ENCODE data around the gene KRT20. TPM values are rescaled to one million over a fixed set of nuclear protein-coding genes. Genes with fewer than 3 reads are reported as not detected.

The KRT20 gene
- total RNA-seq, 1 donor from 2014 or later, result not detected

DNA sequence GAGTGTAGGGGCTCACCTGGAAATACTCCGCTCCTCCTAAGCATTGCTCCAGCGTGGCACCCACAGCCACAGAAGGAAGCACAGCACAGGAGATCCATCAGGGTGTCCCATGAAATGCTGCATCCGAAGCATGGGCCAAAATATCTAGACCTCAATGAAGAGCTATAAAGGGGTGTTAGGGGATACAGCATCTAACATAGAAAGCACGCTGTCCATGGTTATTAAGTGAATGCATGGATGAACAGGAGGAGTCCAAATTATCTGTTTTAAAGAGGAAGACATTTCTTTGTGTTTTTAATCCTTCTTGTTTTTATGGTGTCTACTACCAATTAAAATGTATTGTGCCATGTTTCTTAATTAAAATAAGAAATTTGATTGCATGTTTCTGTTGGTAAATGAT lies 21.6 kb upstream of the KRT20 start:
- no peak for DNase-seq (ENCODE audit: extremely low spot score, unreplicated experiment)
- Mint-ChIP-seq H3K9me3 (ENCODE audit: unreplicated experiment) (no peaks in the 10 kb centered on the region), H3K4me3 (ENCODE audit: unreplicated experiment) (no peak overlapping the region), H3K36me3 (ENCODE audit: unreplicated experiment) (no peaks in the 10 kb centered on the region), H3K27ac (ENCODE audit: unreplicated experiment) (no peak overlapping the region), H3K27me3 (ENCODE audit: unreplicated experiment) (no peaks in the 10 kb centered on the region), H3K4me1 (ENCODE audit: unreplicated experiment) (peaks cover 43% of the 10 kb centered on the region)
- TF ChIP-seq, protein P1, sequence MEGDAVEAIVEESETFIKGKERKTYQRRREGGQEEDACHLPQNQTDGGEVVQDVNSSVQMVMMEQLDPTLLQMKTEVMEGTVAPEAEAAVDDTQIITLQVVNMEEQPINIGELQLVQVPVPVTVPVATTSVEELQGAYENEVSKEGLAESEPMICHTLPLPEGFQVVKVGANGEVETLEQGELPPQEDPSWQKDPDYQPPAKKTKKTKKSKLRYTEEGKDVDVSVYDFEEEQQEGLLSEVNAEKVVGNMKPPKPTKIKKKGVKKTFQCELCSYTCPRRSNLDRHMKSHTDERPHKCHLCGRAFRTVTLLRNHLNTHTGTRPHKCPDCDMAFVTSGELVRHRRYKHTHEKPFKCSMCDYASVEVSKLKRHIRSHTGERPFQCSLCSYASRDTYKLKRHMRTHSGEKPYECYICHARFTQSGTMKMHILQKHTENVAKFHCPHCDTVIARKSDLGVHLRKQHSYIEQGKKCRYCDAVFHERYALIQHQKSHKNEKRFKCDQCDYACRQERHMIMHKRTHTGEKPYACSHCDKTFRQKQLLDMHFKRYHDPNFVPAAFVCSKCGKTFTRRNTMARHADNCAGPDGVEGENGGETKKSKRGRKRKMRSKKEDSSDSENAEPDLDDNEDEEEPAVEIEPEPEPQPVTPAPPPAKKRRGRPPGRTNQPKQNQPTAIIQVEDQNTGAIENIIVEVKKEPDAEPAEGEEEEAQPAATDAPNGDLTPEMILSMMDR (IDR thresholded peaks at IDR 0.05), result no peak

DNA sequence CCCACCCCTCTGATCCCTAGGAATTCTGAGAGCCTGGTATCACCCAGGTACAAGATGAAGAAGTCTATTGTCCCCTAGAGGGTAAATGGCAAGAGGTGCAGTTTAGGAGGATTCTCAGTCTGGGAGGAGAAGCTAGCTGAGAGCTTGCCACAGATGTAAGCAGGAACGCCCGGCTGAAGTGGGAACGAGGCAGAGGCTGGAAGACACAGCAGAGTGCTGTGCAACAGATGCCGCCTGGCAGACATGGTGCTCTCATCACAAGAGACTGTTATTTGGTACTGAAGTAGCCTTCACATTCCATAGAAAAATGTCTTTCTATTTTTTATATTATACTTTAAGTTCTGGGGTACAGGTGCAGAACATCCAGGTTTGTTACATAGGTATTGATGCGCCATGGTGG lies 20.3 kb upstream of the KRT20 start:
- peaks cover 34% of the 10 kb centered on the region for H3K4me1 Mint-ChIP-seq (ENCODE audit: unreplicated experiment)
- no peaks in the 10 kb centered on the region for H3K9me3 Mint-ChIP-seq (ENCODE audit: unreplicated experiment)
- no peaks in the 10 kb centered on the region for H3K36me3 Mint-ChIP-seq (ENCODE audit: unreplicated experiment)
- no peak for DNase-seq (ENCODE audit: extremely low spot score, unreplicated experiment)
- TF ChIP-seq, protein P1 (IDR thresholded peaks at IDR 0.05), result no peak
- H3K4me3 Mint-ChIP-seq (ENCODE audit: unreplicated experiment), result no peak overlapping the region
- H3K27ac Mint-ChIP-seq (ENCODE audit: unreplicated experiment), result no peak overlapping the region
- H3K27me3 Mint-ChIP-seq (ENCODE audit: unreplicated experiment), result no peaks in the 10 kb centered on the region

DNA sequence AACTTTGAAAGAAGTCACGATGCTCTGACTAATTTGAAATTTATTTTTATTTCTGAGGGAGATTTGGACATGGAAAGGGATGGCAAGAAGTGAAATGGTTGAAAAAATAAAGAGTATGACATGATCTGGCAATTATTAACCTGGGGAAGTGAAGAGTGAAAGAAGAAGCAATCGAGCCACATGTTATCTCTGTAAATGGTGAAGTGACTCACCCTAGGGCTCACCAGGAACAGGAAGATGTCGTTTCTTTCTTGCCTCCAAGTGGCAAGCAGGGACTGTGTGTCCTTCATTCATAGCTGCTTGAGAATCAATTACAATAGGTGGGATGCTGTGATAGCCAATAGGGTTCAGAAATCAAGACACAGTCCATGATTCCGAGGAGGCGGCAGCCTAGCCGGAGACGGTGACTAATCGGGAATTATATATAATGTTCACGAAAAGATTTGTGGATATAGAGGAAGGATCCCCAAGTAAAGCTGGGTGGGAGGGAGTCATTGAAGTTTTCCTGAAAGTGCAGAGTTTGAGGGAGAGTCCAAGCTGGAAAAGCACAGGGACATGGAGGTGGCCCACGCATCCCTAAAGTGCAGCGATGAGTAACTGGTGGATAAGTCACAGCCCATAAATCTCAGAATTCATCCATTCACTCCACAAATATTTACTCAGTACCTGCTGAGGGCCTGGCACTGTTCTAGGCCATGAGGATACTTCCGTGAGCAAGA lies 18.2 kb upstream of the KRT20 start:
- H3K4me1 Mint-ChIP-seq (ENCODE audit: unreplicated experiment), result peaks cover 19% of the 10 kb centered on the region
- no peak for DNase-seq (ENCODE audit: extremely low spot score, unreplicated experiment)
- H3K27me3 Mint-ChIP-seq (ENCODE audit: unreplicated experiment), result peaks cover 2% of the 10 kb centered on the region
- peak overlapping the region; percentile 8 for H3K4me3 Mint-ChIP-seq (ENCODE audit: unreplicated experiment)
- TF ChIP-seq, protein P1 (IDR thresholded peaks at IDR 0.05), result no peak
- no peaks in the 10 kb centered on the region for H3K9me3 Mint-ChIP-seq (ENCODE audit: unreplicated experiment)
- no peaks in the 10 kb centered on the region for H3K36me3 Mint-ChIP-seq (ENCODE audit: unreplicated experiment)
- peak overlapping the region; percentile 1 for H3K27ac Mint-ChIP-seq (ENCODE audit: unreplicated experiment)

DNA sequence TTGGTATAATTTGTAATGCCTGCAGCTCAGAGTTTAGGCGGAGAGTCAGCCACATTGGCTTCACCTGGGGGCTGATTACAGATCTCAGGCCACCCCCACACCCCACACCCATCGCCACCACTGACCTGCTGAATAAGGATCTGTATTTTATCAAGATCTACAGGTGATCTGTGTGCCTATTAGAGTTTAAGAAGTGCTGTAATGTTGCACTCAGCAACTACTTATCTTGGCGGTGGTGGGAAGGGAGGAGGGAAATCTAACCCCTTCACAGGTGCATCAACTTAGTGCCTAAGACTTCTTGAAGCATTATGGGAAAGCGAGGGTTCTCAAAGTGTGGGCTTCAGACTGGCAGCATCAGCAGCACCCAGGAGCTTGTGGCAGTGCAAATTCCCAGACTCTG lies 17.5 kb upstream of the KRT20 start:
- peaks cover 19% of the 10 kb centered on the region for H3K4me1 Mint-ChIP-seq (ENCODE audit: unreplicated experiment)
- TF ChIP-seq, protein P1 (IDR thresholded peaks at IDR 0.05), result no peak
- H3K9me3 Mint-ChIP-seq (ENCODE audit: unreplicated experiment), result no peaks in the 10 kb centered on the region
- no peak for DNase-seq (ENCODE audit: extremely low spot score, unreplicated experiment)
- no peaks in the 10 kb centered on the region for H3K36me3 Mint-ChIP-seq (ENCODE audit: unreplicated experiment)
- peaks cover 2% of the 10 kb centered on the region for H3K27me3 Mint-ChIP-seq (ENCODE audit: unreplicated experiment)
- no peak overlapping the region for H3K4me3 Mint-ChIP-seq (ENCODE audit: unreplicated experiment)
- no peak overlapping the region for H3K27ac Mint-ChIP-seq (ENCODE audit: unreplicated experiment)

DNA sequence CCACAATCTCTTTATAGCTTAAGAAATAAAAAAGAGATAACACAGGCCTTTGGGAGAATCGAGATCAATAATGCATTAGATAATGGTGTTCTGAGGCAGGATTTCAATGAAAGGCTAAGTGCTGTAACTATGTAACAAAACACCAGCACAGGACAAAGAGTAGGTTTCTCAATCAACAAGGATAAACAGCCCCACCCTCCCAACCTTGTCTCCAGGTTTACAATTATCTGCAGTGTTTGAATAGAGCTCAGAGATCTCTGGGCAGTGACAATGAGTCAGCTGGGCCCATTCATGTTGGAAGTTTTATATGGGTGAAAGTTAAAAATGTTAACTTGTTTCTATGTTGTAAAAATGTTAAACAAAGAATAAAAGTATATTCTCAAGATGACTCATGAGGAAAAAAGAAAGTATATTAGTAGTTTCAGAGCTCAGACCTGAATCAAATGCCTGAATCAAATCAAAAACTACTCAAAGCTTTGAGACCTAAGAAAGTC lies 17.0 kb upstream of the KRT20 start:
- no peaks in the 10 kb centered on the region for H3K9me3 Mint-ChIP-seq (ENCODE audit: unreplicated experiment)
- no peak overlapping the region for H3K4me3 Mint-ChIP-seq (ENCODE audit: unreplicated experiment)

More for the DNA sequence above, 17.0 kb upstream of the KRT20 start:
- TF ChIP-seq, protein P1 (IDR thresholded peaks at IDR 0.05), result no peak
- Mint-ChIP-seq H3K27ac (ENCODE audit: unreplicated experiment) (no peak overlapping the region), H3K36me3 (ENCODE audit: unreplicated experiment) (no peaks in the 10 kb centered on the region), H3K27me3 (ENCODE audit: unreplicated experiment) (peaks cover 2% of the 10 kb centered on the region), H3K4me1 (ENCODE audit: unreplicated experiment) (peaks cover 19% of the 10 kb centered on the region)
- no peak for DNase-seq (ENCODE audit: extremely low spot score, unreplicated experiment)

Measured in osteocyte (in vitro differentiated cells).